ENCODE measurements around the gene HSD17B14. TPM values are rescaled to one million over a fixed set of nuclear protein-coding genes. Genes with fewer than 3 reads are reported as not detected.

Gene HSD17B14
- total and polyA plus RNA-seq, 2 of the 13 experiments (the other 11 are each of a cell fraction or from before 2014, with no cell fraction given) = 0.58 to 1.2 TPM

DNA sequence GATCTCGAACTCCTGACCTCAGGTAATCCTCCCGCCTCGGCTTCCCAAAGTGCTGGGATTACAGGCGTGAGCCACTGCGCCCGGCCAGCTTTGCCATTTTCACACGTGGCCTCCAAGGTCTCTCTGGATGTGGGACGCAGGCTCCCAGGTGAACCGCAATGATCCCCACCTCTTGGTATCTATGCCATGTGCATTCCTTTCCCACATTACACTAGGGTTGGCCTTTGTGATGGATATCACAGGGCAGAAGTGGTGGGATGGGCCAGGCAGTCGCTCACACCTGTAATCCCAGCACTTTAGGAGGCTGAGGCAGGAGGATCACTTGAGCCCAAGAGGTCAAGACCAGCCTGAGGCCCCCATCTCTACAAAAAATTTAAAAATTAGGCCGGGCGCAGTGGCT is 58.6 kb downstream of the HSD17B14 start:
- CTCF ChIA-PET (ENCODE audit: low intra/inter-chr PET ratio, low total read pairs) = no interaction called here
- H3K4me2 ChIP-seq (ENCODE audit: low read depth, low read length) = no peak overlapping the region
- no peaks in the 10 kb centered on the region for H3K9me3 ChIP-seq (ENCODE audit: low read length)
- TF ChIP-seq, protein P1, sequence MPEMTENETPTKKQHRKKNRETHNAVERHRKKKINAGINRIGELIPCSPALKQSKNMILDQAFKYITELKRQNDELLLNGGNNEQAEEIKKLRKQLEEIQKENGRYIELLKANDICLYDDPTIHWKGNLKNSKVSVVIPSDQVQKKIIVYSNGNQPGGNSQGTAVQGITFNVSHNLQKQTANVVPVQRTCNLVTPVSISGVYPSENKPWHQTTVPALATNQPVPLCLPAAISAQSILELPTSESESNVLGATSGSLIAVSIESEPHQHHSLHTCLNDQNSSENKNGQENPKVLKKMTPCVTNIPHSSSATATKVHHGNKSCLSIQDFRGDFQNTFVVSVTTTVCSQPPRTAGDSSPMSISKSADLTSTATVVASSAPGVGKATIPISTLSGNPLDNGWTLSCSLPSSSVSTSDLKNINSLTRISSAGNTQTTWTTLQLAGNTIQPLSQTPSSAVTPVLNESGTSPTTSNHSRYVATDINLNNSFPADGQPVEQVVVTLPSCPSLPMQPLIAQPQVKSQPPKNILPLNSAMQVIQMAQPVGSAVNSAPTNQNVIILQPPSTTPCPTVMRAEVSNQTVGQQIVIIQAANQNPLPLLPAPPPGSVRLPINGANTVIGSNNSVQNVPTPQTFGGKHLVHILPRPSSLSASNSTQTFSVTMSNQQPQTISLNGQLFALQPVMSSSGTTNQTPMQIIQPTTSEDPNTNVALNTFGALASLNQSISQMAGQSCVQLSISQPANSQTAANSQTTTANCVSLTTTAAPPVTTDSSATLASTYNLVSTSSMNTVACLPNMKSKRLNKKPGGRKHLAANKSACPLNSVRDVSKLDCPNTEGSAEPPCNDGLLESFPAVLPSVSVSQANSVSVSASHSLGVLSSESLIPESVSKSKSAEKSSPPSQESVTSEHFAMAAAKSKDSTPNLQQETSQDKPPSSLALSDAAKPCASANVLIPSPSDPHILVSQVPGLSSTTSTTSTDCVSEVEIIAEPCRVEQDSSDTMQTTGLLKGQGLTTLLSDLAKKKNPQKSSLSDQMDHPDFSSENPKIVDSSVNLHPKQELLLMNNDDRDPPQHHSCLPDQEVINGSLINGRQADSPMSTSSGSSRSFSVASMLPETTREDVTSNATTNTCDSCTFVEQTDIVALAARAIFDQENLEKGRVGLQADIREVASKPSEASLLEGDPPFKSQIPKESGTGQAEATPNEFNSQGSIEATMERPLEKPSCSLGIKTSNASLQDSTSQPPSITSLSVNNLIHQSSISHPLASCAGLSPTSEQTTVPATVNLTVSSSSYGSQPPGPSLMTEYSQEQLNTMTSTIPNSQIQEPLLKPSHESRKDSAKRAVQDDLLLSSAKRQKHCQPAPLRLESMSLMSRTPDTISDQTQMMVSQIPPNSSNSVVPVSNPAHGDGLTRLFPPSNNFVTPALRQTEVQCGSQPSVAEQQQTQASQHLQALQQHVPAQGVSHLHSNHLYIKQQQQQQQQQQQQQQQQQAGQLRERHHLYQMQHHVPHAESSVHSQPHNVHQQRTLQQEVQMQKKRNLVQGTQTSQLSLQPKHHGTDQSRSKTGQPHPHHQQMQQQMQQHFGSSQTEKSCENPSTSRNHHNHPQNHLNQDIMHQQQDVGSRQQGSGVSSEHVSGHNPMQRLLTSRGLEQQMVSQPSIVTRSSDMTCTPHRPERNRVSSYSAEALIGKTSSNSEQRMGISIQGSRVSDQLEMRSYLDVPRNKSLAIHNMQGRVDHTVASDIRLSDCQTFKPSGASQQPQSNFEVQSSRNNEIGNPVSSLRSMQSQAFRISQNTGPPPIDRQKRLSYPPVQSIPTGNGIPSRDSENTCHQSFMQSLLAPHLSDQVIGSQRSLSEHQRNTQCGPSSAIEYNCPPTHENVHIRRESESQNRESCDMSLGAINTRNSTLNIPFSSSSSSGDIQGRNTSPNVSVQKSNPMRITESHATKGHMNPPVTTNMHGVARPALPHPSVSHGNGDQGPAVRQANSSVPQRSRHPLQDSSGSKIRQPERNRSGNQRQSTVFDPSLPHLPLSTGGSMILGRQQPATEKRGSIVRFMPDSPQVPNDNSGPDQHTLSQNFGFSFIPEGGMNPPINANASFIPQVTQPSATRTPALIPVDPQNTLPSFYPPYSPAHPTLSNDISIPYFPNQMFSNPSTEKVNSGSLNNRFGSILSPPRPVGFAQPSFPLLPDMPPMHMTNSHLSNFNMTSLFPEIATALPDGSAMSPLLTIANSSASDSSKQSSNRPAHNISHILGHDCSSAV (CRISPR knock-in tag; IDR thresholded peaks at IDR 0.05; ENCODE audit: borderline replicate concordance) = no peak
- no peak for TF ChIP-seq ZBTB20 (CRISPR knock-in tag; IDR thresholded peaks at IDR 0.05; ENCODE audit: borderline replicate concordance, low read depth)
- H3K9ac ChIP-seq (ENCODE audit: insufficient read depth, low read depth, low read length) = no peak overlapping the region
- intact Hi-C loops (cut with micrococcal nuclease; ENCODE audit: unreplicated experiment) (no loop called here), in situ Hi-C loops (cut with HindIII; ENCODE audit: extremely low pct_ligation_motif_present, low pct_unique_long_range_greater_than_20kb) (no loop called here)
- POLR2A ChIA-PET = no interaction called here
- H4K20me1 ChIP-seq (ENCODE audit: insufficient read depth, low read length) = no peaks in the 10 kb centered on the region
- H2AFZ ChIP-seq (ENCODE audit: low read length) = no peak overlapping the region
- H3K27ac ChIP-seq (ENCODE audit: extremely low read length, insufficient read depth, low read length) = no peak overlapping the region
- no peaks in the 10 kb centered on the region for H3K36me3 ChIP-seq (replicated peaks in 1 of 2; ENCODE audit: control insufficient read depth in 1 of 2, insufficient read depth in 2 of 2, low read length in 2 of 2)
- no peaks in the 10 kb centered on the region; a peak in 1 of 5 replicates for H3K27me3 ChIP-seq (ENCODE audit: control insufficient read depth in 1 of 2, insufficient read depth in 2 of 2, low read length in 2 of 2)
- no peak overlapping the region for H3K4me3 ChIP-seq (replicated peaks in 1 of 3; ENCODE audit: insufficient read depth in 1 of 3, low read depth in 2 of 3, low read length in 3 of 3)
- 93% methylated on average over 3 of the region's 12 CpGs for WGBS (ENCODE audit: low lambda C conversion rate)
- FAIRE-seq (no peak), DNase-seq (ENCODE audit: low spot score) (no peak), ATAC-seq (no peak)
- peaks cover 61% of the 10 kb centered on the region for H3K4me1 ChIP-seq (ENCODE audit: insufficient read depth, low read length)
- no peaks in the 10 kb centered on the region for H3K79me2 ChIP-seq (ENCODE audit: insufficient read depth, low read length)
- BruUV-seq (replicated peaks) = no TSS peak

All from HepG2 (cell line).